Measurements from ENCODE around the gene LRRC59.

GRCh38 chr17:50345432-50346312, 51.7 kb downstream of the LRRC59 start, which contains the start of gene XYLT2:
- no peak for TF ChIP-seq EZH2 (IDR thresholded peaks at IDR 0.05; ENCODE audit: low read length)
- TF ChIP-seq CTCF (optimal IDR thresholded peaks at IDR 0.05 in 1 of 3, IDR thresholded peaks at IDR 0.05 in 1 of 3, conservative IDR thresholded peaks at IDR 0.05 in 1 of 3; ENCODE audit: extremely low read depth in 1 of 3, insufficient read depth in 2 of 3, low read length in 3 of 3) = no peak
